Panc1 (cell line): ENCODE data around the gene STK4.

Experiments used
- CTCF ChIP-seq: fragments of 450-650 bp; IDR thresholded peaks from 2 replicates; pipeline ENCODE4 v1.5.1; 2017; ENCODE audit warnings: mild to moderate bottlenecking
- POLR2AphosphoS5 ChIP-seq: IDR thresholded peaks from 2 replicates; pipeline ENCODE4 v1.6.1; 2012; ENCODE audit warnings: mild to moderate bottlenecking, low read depth, low read length, moderate library complexity
- SIN3A ChIP-seq: IDR thresholded peaks from 2 replicates; pipeline ENCODE4 v1.6.1; 2012; ENCODE audit warnings: low read depth, mild to moderate bottlenecking, low read length, moderate library complexity, borderline replicate concordance; ENCODE audit not compliant: insufficient read depth

GRCh38 chr20:45055056-45055455 lies 88.7 kb downstream of the STK4 start:
- TF ChIP-seq CTCF (no peak), SIN3A (no peak), POLR2AphosphoS5 (no peak)
